SK-N-SH (cell line): ENCODE measurements around the gene GLIS2. TPM values are rescaled to one million over a fixed set of nuclear protein-coding genes. Genes with fewer than 3 reads are reported as not detected.

Experiments
- CTCF ChIA-PET: fragments of 300-600, 350-600 bp; formaldehyde crosslinking; extraction: SDS; loops from one replicate; lab custom pipeline; 2021; lab: Yijun Ruan, JAX
- POLR2A ChIA-PET: fragments of 350-600 bp; sonication (Branson Sonifier 250); formaldehyde crosslinking; extraction: SDS; loops from one replicate; lab custom pipeline; 2020; ENCODE audit warnings: antibody characterized with exemption, inconsistent platforms; lab: Yijun Ruan, JAX
- DNase-seq: peaks from one replicate; pipeline ENCODE4 v3.0.0; 2012
- H2AFZ ChIP-seq: fragments of 200-600 bp; sonication (generic); 2 replicates; pipeline ENCODE4 v1.8.1; 2016; ENCODE audit warnings: antibody characterized with exemption, mild to moderate bottlenecking, low read depth
- H3F3A ChIP-seq: fragments of 200-600 bp; sonication (generic); replicated peaks from 2 replicates; pipeline ENCODE3; 2016; ENCODE audit warnings: antibody characterized with exemption, mild to moderate bottlenecking; ENCODE audit not compliant: insufficient read depth
- H3K27ac ChIP-seq, 2 experiments: fragments of 200-500 bp in 1 of 2; fragments of 200-600 bp in 1 of 2; sonication (Bioruptor generic) in 1 of 2; sonication (generic), shearing (Covaris generic) in 1 of 2; 2 replicates each; pipeline versions ENCODE4 v1.5.1 to v1.6.1; 2014 to 2016; ENCODE audit warnings: low read depth in 2 of 2, inconsistent platforms in 1 of 2, low read length in 1 of 2, mild to moderate bottlenecking in 1 of 2, mixed read lengths in 1 of 2
- H3K27me3 ChIP-seq: fragments of 200-600 bp; sonication (generic), shearing (Covaris generic); 2 replicates; pipeline ENCODE4 v1.6.1; 2016; ENCODE audit warnings: mixed run types; ENCODE audit not compliant: insufficient read depth
- H3K36me3 ChIP-seq, 2 experiments: fragments of 200-500 bp in 1 of 2; fragments of 200-600 bp in 1 of 2; sonication (Bioruptor generic) in 1 of 2; sonication (generic) in 1 of 2; replicated peaks in 1 of 2; 2 replicates each; pipeline versions ENCODE3 to v1.5.1; 2014 to 2016; ENCODE audit warnings: low read length in 1 of 2, mild to moderate bottlenecking in 1 of 2; ENCODE audit not compliant: insufficient read depth in 2 of 2, control insufficient read depth in 1 of 2
- H3K4me1 ChIP-seq, 2 experiments: fragments of 200-500 bp in 1 of 2; fragments of 200-600 bp in 1 of 2; sonication (Bioruptor generic) in 1 of 2; sonication (generic), shearing (Covaris generic) in 1 of 2; 2 replicates each; pipeline versions ENCODE4 v1.5.1 to v1.6.1; 2014 to 2016; ENCODE audit warnings: low read depth in 1 of 2, low read length in 1 of 2, mixed run types in 1 of 2; ENCODE audit not compliant: insufficient read depth in 2 of 2, control insufficient read depth in 1 of 2
- H3K4me2 ChIP-seq: fragments of 200-600 bp; sonication (generic), shearing (Covaris generic); 2 replicates; pipeline ENCODE4 v1.6.1; 2017; ENCODE audit warnings: mixed run types
- H3K4me3 ChIP-seq, 2 experiments: fragments of 200-500 bp in 1 of 2; fragments of 200-600 bp in 1 of 2; sonication (Bioruptor generic) in 1 of 2; sonication (generic), shearing (Covaris generic) in 1 of 2; 2 replicates each; pipeline versions ENCODE4 v1.5.1 to v1.8.1; 2014 to 2016; ENCODE audit warnings: low read depth in 2 of 2, inconsistent platforms in 1 of 2, low read length in 1 of 2, mild to moderate bottlenecking in 1 of 2, mixed read lengths in 1 of 2, moderate library complexity in 1 of 2
- H3K79me2 ChIP-seq: fragments of 200-600 bp; sonication (generic); 2 replicates; pipeline ENCODE4 v1.8.1; 2017; ENCODE audit warnings: mild to moderate bottlenecking; ENCODE audit not compliant: insufficient read depth
- H3K9ac ChIP-seq: fragments of 200-600 bp; sonication (generic); 2 replicates; pipeline ENCODE4 v1.6.1; 2017; ENCODE audit warnings: mixed run types
- H3K9me2 ChIP-seq: fragments of 200-600 bp; sonication (generic); 2 replicates; pipeline ENCODE4 v1.6.1; 2017; ENCODE audit warnings: mixed run types
- H3K9me3 ChIP-seq: fragments of 200-600 bp; sonication (generic); 2 replicates; pipeline ENCODE4 v1.6.1; 2017; ENCODE audit warnings: mixed run types, mild to moderate bottlenecking, moderate library complexity
- H4K20me1 ChIP-seq: fragments of 200-600 bp; sonication (generic); 2 replicates; pipeline ENCODE4 v1.6.1; 2017; ENCODE audit warnings: mild to moderate bottlenecking, mixed run types; ENCODE audit not compliant: insufficient read depth
- CHD2 ChIP-seq: fragments of 150-350 bp; IDR thresholded peaks from 2 replicates; pipeline ENCODE4 v1.6.1; 2018; ENCODE audit warnings: low read length; ENCODE audit not compliant: partially characterized antibody
- CTCF ChIP-seq: fragments of 200-600 bp; sonication (generic); IDR thresholded peaks from 2 replicates; pipeline ENCODE4 v1.6.1; 2017; ENCODE audit warnings: antibody characterized with exemption, mild to moderate bottlenecking, moderate library complexity
- EZH2phosphoT487 ChIP-seq: fragments of 200-600 bp; sonication (generic); IDR thresholded peaks from 2 replicates; pipeline ENCODE4 v1.6.1; 2017; ENCODE audit warnings: low read depth, mixed run types, mild to moderate bottlenecking, antibody characterized with exemption, moderate library complexity, borderline replicate concordance
- JUND ChIP-seq: IDR thresholded peaks from 2 replicates; pipeline ENCODE4 v1.4.0; 2012
- MAX ChIP-seq: IDR thresholded peaks from 2 replicates; pipeline ENCODE4 v1.4.0; 2012; ENCODE audit warnings: low read depth
- POLR2AphosphoS5 ChIP-seq: IDR thresholded peaks from 2 replicates; pipeline ENCODE4 v1.6.1; 2012; ENCODE audit warnings: low read depth, low read length
- RFX5 ChIP-seq: IDR thresholded peaks from 2 replicates; pipeline ENCODE4 v1.6.1; 2012; ENCODE audit warnings: mild to moderate bottlenecking, improper control_type of control experiment, low read length
- RXRA ChIP-seq: IDR thresholded peaks from 2 replicates; pipeline ENCODE4 v1.4.0; 2012; ENCODE audit warnings: low read depth, mild to moderate bottlenecking, borderline replicate concordance
- TCF12 ChIP-seq: IDR thresholded peaks from 2 replicates; pipeline ENCODE4 v1.4.0; 2012
- USF2 ChIP-seq: fragments of 150-350 bp; IDR thresholded peaks from 2 replicates; pipeline ENCODE4 v1.6.1; 2017; ENCODE audit warnings: antibody characterized with exemption, low read length, low read depth, borderline replicate concordance
- YY1 ChIP-seq: IDR thresholded peaks from 2 replicates; pipeline ENCODE4 v1.4.0; 2012; ENCODE audit warnings: low read depth, mild to moderate bottlenecking
- WGBS: methylation state at CpG from one replicate; pipeline ENCODE4 v1.1.6; 2017; ENCODE audit warnings: low lambda C conversion rate; 5-methylcytosine and 5-hydroxymethylcytosine counted together
- polyA plus RNA-seq, 3 experiments: library from polyadenylated mRNA; depleted of rRNA; stranded (reverse); fragments of >200 nt; gene quantifications; 2 replicates each; pipeline ENCODE4 v1.2.3, GENCODE V29; 2012
- TF ChIP-seq, protein P1 (sequence below): fragments of 150-350 bp; IDR thresholded peaks from 2 replicates; pipeline ENCODE4 v1.6.1; 2016; ENCODE audit warnings: mild to moderate bottlenecking, low read depth, low read length
- TF ChIP-seq, protein P2 (sequence below): IDR thresholded peaks from 2 replicates; pipeline ENCODE4 v1.6.1; 2012; ENCODE audit warnings: mild to moderate bottlenecking, low read depth, low read length, moderate library complexity
- TF ChIP-seq, protein P3 (sequence below): IDR thresholded peaks from 2 replicates; pipeline ENCODE4 v1.4.0; 2012; ENCODE audit warnings: low read depth, borderline replicate concordance

The GLIS2 gene
- polyA plus RNA-seq, 1 of the 3 experiments (the other 2 are of a cell fraction), result 6.5 TPM

DNA sequence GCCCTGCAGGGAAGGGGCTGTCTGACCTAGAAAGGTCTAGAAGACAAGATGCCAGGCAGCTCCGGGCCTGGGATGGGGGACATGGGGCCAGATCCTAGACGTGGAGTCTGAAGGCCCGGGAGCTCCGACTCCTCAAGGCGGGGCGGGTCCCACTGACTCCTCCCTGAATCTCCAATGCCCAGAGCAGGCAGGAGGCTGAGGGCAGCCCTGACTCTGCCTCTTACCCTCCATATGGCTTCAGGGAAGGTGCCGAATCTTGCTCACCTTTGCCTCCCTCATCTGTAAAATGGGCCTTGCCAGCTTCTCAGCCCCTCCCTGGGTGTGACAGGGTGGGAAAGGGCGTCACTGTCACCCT is 70.6 kb downstream of the GLIS2 start:
- no peaks in the 10 kb centered on the region for H3K27me3 ChIP-seq
- CTCF ChIA-PET, result interaction anchor here (0.8 to 32.1 kb wide), 4 partner anchors 8 to 27 kb away, joined by 3 to 558 read pairs (median 8); no protein-coding TSS in a partner anchor

More for the DNA sequence above, 70.6 kb downstream of the GLIS2 start:
- Histone ChIP-seq H2AFZ (no peak overlapping the region), H3K79me2 (no peaks in the 10 kb centered on the region), H3K9me3 (no peaks in the 10 kb centered on the region), H3K36me3 (peaks cover 0 to 23% of the 10 kb centered on the region in 2 experiments), H3K4me2 (peak overlapping the region; percentile 44; the same call in 1 of the 2 replicates), H4K20me1 (peaks cover 5% of the 10 kb centered on the region; the same call in 1 of the 2 replicates), H3K4me1 (peaks cover 30 to 73% of the 10 kb centered on the region in 2 experiments; a peak in 3 of 4 replicates), H3K9ac (no peak overlapping the region), H3K9me2 (no peaks in the 10 kb centered on the region), H3K4me3 (no peak overlapping the region), H3F3A (peaks cover 19% of the 10 kb centered on the region), H3K27ac (peak overlapping the region; percentile 48 to 93; a peak in 3 of 4 replicates)
- TF ChIP-seq RXRA, result no peak
- no peak for TF ChIP-seq RFX5
- TF ChIP-seq CHD2, result no peak
- TF ChIP-seq EZH2phosphoT487, result no peak
- no peak for TF ChIP-seq USF2
- TF ChIP-seq, protein P1, sequence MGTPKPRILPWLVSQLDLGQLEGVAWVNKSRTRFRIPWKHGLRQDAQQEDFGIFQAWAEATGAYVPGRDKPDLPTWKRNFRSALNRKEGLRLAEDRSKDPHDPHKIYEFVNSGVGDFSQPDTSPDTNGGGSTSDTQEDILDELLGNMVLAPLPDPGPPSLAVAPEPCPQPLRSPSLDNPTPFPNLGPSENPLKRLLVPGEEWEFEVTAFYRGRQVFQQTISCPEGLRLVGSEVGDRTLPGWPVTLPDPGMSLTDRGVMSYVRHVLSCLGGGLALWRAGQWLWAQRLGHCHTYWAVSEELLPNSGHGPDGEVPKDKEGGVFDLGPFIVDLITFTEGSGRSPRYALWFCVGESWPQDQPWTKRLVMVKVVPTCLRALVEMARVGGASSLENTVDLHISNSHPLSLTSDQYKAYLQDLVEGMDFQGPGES, result no peak
- TF ChIP-seq, protein P2, sequence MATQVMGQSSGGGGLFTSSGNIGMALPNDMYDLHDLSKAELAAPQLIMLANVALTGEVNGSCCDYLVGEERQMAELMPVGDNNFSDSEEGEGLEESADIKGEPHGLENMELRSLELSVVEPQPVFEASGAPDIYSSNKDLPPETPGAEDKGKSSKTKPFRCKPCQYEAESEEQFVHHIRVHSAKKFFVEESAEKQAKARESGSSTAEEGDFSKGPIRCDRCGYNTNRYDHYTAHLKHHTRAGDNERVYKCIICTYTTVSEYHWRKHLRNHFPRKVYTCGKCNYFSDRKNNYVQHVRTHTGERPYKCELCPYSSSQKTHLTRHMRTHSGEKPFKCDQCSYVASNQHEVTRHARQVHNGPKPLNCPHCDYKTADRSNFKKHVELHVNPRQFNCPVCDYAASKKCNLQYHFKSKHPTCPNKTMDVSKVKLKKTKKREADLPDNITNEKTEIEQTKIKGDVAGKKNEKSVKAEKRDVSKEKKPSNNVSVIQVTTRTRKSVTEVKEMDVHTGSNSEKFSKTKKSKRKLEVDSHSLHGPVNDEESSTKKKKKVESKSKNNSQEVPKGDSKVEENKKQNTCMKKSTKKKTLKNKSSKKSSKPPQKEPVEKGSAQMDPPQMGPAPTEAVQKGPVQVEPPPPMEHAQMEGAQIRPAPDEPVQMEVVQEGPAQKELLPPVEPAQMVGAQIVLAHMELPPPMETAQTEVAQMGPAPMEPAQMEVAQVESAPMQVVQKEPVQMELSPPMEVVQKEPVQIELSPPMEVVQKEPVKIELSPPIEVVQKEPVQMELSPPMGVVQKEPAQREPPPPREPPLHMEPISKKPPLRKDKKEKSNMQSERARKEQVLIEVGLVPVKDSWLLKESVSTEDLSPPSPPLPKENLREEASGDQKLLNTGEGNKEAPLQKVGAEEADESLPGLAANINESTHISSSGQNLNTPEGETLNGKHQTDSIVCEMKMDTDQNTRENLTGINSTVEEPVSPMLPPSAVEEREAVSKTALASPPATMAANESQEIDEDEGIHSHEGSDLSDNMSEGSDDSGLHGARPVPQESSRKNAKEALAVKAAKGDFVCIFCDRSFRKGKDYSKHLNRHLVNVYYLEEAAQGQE, result no peak
- no peak for TF ChIP-seq TCF12
- TF ChIP-seq, protein P3, sequence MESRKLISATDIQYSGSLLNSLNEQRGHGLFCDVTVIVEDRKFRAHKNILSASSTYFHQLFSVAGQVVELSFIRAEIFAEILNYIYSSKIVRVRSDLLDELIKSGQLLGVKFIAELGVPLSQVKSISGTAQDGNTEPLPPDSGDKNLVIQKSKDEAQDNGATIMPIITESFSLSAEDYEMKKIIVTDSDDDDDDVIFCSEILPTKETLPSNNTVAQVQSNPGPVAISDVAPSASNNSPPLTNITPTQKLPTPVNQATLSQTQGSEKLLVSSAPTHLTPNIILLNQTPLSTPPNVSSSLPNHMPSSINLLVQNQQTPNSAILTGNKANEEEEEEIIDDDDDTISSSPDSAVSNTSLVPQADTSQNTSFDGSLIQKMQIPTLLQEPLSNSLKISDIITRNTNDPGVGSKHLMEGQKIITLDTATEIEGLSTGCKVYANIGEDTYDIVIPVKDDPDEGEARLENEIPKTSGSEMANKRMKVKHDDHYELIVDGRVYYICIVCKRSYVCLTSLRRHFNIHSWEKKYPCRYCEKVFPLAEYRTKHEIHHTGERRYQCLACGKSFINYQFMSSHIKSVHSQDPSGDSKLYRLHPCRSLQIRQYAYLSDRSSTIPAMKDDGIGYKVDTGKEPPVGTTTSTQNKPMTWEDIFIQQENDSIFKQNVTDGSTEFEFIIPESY, result no peak
- no peak for TF ChIP-seq POLR2AphosphoS5
- TF ChIP-seq CTCF, result no peak
- TF ChIP-seq MAX, result no peak
- no peak for TF ChIP-seq JUND
- no peak for TF ChIP-seq YY1
- no peak for DNase-seq
- POLR2A ChIA-PET, result interaction anchor here (1.0 to 1.1 kb wide), 2 partner anchors 8 to 13 kb away, joined by 3 to 5 read pairs; no protein-coding TSS in a partner anchor
- WGBS, result 51% methylated on average over 3 of the region's 8 CpGs
